ENCODE measurements around the gene DDX6.
"Not testable (repeated sequence)": the region's sequence is repeated elsewhere in the genome, so short reads cannot be mapped to it uniquely, and the experiment has no call there.

DDX6 gene

GRCh38 chr11:118790357-118791110 is 430 bp downstream of the DDX6 start:
- DNase-seq = no peak

GRCh38 chr11:118789501-118790356 is 1.2 kb downstream of the DDX6 start:
- no peak for DNase-seq

DNA sequence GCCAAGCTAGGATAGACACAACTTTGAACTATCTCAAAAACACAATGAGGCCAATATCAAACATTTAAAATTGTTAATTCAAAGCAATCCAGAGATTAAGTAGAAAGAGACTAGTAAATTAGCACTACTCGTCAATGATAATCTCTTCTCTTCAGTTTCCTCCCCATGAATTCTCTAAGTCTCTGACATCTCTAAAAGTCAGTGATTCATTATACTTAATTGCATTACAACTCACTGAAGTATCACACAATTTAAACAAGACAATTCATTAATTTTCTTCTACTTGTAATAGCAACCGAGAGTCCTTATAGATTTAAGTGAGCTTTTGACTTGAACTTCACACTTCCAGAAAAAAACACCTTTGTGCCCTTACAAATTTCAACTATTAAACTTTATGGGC is 4.3 kb downstream of the DDX6 start:
- no peak for DNase-seq

DNA sequence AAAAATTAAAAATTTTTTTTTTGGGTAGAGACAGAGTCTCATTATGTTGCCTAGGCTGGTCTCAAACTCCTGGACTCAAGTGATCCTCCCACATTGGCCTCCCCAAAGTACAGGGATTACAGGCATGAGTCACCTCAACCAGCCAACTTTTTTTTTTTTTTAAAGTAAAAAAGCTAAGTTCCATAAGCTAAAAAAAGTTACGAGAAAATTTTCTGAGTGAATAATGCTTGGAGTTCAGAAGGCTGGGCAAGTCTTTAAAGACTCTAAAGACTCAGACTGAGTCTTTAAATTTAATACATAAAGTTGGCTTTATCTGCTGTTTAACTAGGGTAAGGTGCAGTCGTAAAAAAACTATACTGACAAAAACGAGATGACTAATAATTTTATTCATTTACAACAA is 5.6 kb downstream of the DDX6 start:
- no peak for DNase-seq

DNA sequence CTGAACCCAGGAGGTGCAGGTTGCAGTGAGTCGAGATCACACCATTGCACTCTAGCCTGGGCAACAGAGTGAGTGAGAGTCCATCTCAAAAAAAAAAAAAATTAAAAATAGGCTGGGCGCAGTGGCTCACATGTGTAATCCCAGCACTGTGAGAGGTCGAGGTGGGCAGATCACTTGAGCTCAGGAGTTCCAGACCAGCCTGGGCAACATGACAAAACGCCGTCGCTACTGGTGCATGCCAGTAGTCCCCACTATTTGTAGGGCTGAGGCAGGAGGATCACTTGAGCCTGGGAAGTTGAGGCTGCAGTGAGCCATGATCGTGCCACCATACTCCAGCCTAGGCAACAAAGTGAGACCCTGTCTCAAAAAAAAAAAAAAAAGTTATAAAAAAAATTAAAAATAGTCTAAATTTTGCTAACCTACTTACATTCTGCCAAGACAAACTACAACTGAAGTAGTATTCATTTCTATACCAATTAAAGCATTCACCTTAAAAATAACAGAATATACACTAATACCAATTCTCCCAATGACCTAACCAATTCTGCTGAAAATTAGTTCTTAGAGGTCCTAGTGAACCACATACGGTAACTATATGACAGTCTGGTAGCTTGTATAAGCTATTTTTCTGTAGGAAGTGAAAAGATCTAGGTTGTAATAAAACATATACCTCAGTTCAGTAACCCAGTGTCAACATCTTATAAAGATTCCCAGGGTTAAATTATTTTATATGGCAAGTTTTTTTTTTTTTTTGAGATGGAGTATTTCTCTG is 7.1 kb downstream of the DDX6 start:
- DNase-seq = no peak

DNA sequence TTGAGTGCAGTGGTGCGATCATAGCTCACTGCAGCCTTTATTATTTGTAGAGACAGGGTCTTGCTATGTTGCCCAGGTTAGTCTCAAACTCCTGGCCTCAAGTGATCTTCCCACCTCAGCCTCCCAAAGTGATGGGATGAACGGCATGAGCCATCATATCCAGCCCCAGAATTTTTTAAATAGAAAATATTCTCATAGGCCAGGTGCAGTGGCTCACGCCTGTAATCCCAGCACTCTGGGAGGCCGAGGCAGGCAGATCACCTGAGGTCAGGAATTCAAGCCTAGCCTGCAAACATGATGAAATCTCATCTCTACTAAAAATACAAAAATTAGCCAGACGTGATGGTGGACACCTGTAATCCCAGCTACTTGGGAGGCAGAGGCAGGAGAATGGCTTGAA is 7.6 kb downstream of the DDX6 start:
- DNase-seq = not testable (repeated sequence)

- DNase-seq = no peak
Measured at GRCh38 chr11:118778898-118779297, 12.1 kb downstream of the DDX6 start.

DNA sequence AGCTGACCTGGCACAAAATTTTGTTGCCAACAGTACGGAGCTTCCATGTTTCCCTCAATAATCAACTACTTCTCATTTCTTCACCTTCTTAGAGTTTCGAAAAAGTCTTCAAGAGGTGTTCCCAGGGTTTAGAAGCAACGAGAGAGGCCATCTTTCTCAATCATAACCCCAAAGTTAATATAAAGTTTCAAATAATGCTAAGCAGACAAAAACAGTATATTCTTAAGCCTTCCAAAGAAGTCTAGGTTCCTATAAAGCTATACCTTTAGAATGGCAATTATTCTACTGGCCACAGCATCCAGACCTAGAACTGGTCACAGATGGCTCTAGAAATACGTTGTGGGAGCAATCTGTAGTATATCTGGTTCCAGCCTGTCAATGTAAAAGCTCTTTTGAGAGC is 16.9 kb downstream of the DDX6 start:
- no peak for DNase-seq

- DNase-seq = no peak
Measured at GRCh38 chr11:118771547-118772288, 19.2 kb downstream of the DDX6 start.

- no peak for DNase-seq
Measured at GRCh38 chr11:118768690-118769089, 22.3 kb downstream of the DDX6 start.

DNA sequence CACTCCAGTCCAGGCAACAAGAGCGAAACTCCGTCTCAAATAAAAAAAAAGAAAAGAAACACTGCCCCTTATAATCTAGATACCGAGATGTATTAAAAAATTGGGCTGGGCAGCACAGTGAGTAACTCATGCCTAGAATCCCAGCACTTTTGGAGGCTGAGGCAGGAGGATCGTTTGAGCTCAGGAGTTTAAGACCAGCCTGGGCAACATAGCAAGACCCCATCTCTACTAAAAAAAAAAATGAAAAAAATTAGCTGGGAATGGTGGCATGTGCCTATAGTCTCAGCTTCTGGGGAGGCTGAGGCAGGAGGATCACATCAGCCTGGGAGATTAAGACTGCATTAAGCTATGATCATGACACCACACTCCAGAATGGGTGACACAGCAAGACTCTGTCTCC is 24.9 kb downstream of the DDX6 start:
- no peak for DNase-seq

DNA sequence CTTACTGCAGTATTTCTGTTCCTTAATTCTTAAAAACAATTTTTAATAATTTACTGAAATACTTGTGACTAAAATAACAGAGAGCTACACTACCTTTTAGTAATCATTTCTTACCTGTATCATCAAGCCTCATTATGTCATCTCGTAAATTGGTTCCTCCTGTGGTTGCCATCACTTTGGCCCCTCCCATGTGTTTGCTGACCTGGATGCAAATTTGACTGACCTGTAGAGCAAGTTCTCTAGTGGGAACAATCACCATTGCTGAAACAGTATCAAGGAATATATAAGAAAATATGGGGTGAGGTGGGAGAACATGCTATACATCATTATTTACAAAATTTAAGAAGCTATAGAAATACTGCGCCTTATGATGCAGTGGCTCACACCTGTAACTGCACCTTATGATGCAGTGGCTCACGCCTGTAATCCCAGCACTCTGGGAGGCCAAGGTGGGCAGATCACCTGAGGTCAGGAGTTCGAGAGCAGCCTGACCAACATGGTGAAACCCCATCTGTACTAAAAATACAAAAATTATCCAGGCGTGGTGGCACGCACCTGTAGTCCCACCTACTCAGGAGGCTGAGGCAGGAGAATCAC is 25.8 kb downstream of the DDX6 start:
- not testable (repeated sequence) for DNase-seq

GRCh38 chr11:118763041-118763440 is 27.9 kb downstream of the DDX6 start:
- DNase-seq = no peak

GRCh38 chr11:118761981-118762380 is 29.0 kb downstream of the DDX6 start:
- not testable (repeated sequence) for DNase-seq

DNA sequence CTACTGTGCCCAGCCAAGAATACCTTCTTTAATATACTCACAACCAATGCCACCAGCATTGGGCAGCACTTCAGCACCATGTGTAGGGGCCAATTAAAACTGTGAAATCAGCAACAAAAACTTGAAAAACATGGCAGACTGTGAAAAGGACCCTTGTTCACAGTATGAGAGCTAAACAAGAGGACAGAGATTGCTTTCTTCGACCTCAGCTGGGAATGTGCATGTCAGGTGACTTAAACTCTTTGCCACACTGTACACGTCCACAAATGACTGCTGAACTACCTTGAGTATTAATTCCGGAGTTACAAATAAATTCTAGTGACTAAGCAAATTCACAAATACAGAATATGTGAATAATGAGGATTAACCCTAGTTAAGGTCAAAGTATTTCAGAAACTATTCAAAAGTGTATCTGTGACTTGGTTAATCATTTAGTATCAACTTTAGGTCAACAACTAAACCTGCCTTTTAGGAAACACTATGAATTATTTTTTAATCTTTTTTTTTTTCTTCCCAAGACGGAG is 33.0 kb downstream of the DDX6 start:
- no peak for DNase-seq

GRCh38 chr11:118752654-118753053 is 38.3 kb downstream of the DDX6 start:
- DNase-seq = no peak

- DNase-seq = no peak
Measured at GRCh38 chr11:118749429-118749828, 41.5 kb downstream of the DDX6 start.

DNA sequence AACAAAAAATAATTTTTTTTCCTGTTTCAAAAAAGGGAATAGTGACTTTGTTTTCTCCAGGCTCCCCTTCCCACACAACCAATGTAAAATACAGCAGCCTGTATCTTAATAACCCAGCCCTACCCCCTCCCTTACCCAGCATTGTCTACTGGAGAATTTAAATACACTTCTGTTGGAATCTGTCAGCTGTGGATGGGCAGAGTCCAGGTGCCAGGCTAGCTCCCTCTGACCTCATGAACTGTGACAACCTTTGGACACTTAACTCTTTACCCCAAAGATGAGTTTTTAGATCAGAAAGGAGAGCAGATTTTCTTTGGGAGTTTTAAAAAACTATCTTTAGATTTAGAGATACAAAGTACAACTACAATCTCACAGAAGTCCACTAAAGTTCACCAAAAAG is 42.9 kb downstream of the DDX6 start:
- DNase-seq = no peak

DNA sequence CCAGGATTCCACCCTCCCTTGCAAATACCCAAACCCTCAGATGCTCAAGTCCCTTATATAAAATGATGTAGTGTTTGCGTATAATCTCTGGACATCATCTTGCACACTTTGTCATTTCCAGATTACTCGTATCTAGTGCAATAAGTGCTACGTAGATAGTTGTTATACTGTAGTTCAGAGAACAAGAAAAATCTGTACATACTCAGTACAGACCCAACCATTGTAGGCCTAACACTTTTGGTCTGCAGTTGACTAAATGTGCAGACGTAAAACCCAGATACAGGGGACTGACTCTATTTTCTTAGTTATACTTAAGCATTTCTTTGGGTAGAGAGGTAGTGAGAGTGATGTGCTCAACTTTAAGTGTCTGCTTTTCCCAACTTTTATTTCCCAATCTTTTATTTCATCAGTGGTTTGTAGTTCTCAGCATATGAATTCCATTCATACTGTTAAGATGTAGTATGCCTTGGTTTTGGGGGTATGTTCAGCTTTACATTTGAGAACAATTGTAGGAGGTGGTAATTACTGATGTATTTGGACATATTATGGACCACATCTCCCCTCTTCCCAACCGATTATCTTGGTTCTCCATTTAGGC is 43.9 kb downstream of the DDX6 start:
- no peak for DNase-seq

DNA sequence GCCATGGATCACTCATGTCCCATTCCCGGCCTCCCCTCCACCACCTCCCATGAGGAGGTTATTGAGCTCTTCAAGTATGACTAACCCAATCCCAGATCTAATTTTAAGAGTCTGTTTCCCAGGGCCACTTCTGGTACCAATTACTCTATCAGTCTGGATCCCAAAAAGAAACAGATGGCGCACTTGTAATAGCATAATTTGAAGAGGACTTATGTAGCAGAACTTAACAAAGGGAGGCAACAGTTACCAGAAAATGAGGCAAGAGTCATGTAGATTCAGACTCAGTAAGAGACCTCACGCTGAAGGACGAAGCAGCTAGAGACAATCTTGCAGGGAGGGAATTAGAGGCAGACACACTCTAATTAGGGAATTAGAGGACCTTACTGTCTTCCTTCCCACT is 46.9 kb downstream of the DDX6 start:
- DNase-seq = peak; percentile 97

DNA sequence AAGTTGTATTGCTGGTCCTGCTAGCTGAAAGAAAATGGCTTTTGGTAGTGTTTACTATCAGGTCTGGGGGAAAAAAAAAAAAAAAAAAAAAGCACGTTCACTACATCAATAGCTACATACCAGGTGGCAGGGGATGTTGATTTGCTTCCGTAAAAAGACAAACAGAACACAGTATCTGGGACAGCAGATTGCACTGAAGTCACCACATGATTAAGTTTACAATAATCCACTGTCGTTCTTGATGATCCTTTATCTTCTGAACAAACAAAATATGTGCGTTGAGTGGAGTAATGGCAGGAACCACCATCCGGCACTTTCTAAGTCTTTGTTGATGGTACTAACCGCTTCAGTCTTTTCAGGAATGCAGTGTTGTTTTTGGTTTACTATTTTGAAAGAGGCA is 48.7 kb downstream of the DDX6 start:
- no peak for DNase-seq

DNA sequence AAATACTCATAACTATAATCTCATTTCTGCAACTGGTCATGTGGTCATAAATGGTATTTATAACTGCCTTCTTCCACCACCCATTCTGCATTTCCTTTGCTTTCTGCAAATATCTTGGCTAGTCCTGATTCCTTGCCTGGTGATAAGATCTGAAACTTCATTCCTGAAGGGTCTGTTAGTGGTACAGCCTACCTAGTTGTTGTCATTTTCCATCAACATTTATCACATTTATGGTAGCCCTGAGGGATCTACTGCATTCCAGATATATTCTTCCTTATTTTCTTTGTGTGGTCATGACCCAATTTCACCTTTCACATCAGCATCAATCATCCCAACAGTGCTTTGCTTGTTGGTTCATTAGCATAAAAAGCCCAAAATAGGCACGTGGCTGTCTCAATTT is 50.1 kb downstream of the DDX6 start:
- DNase-seq = no peak
